ENCODE measurements around the gene SLC5A1.
"Not testable (repeated sequence)": the region's sequence is repeated elsewhere in the genome, so short reads cannot be mapped to it uniquely, and the experiment has no call there.

The SLC5A1 gene

DNA sequence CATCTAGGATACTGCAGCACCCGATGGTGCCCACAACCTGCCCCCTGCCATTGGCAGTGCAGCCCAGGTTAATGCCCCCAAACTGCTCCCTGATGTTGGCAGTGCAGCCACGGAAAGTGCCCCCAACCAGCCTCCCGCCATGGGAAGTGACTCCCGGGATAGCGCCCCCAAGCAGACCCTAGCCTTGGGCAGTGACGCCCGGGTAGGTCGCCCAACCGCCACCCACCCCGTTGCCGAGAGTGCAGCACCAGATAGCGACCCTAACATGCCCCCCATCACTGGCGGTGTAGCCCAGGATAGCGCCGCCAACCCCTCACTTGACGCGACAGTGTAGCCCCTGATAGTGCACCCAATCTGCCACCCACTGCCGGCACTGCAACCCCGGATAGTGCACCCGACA lies 77.5 kb downstream of the SLC5A1 start:
- Histone ChIP-seq H2AFZ (ENCODE audit: low read depth, low read length) (no peak overlapping the region), H3K27me3 (ENCODE audit: insufficient read depth, low read length) (peaks cover 7% of the 10 kb centered on the region), H3K4me1 (ENCODE audit: insufficient read depth, low read length) (no peaks in the 10 kb centered on the region), H3K9me3 (ENCODE audit: low read length) (no peaks in the 10 kb centered on the region), H3K36me3 (ENCODE audit: insufficient read depth, low read length) (no peaks in the 10 kb centered on the region), H3K4me3 (ENCODE audit: low read length) (no peak overlapping the region)

GRCh38 chr22:32122899-32123298 lies 79.8 kb downstream of the SLC5A1 start:
- Histone ChIP-seq H3K36me3 (ENCODE audit: insufficient read depth, low read length) (no peaks in the 10 kb centered on the region), H3K4me1 (ENCODE audit: insufficient read depth, low read length) (no peaks in the 10 kb centered on the region), H3K27me3 (ENCODE audit: insufficient read depth, low read length) (no peaks in the 10 kb centered on the region), H2AFZ (ENCODE audit: low read depth, low read length) (no peak overlapping the region), H3K9me3 (ENCODE audit: low read length) (no peaks in the 10 kb centered on the region), H3K4me3 (ENCODE audit: low read length) (no peak overlapping the region)

DNA sequence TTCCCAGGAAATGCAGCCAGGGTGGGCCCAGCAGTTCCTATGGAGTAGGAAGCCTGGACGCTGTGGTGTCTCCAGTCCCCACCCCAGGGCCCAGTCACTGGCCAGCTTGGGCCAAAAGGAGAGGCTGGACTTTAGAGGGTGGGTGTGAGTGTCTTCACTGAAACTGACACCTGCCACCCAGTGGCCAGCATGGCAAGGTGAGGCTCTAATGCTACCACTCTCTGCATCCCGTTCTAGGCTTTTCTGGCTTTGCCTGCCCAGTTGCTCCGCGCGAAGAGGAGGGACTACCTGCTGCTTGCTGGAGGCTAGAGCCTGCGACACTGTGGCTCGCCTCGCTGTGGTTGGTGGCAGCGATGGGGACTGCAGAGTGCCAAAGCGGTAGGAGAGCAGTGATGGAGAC lies 80.6 kb downstream of the SLC5A1 start:
- Histone ChIP-seq H3K9me3 (ENCODE audit: low read length) (no peaks in the 10 kb centered on the region), H3K36me3 (ENCODE audit: insufficient read depth, low read length) (no peaks in the 10 kb centered on the region), H3K4me3 (ENCODE audit: low read length) (no peak overlapping the region), H3K27me3 (ENCODE audit: insufficient read depth, low read length) (no peaks in the 10 kb centered on the region), H3K4me1 (ENCODE audit: insufficient read depth, low read length) (no peaks in the 10 kb centered on the region), H2AFZ (ENCODE audit: low read depth, low read length) (no peak overlapping the region)

GRCh38 chr22:32127904-32128303 lies 84.8 kb downstream of the SLC5A1 start:
- Histone ChIP-seq H3K9me3 (ENCODE audit: low read length) (no peaks in the 10 kb centered on the region), H3K27me3 (ENCODE audit: insufficient read depth, low read length) (no peaks in the 10 kb centered on the region), H3K36me3 (ENCODE audit: insufficient read depth, low read length) (no peaks in the 10 kb centered on the region), H2AFZ (ENCODE audit: low read depth, low read length) (no peak overlapping the region), H3K4me1 (ENCODE audit: insufficient read depth, low read length) (no peaks in the 10 kb centered on the region), H3K4me3 (ENCODE audit: low read length) (no peak overlapping the region)

GRCh38 chr22:32130464-32130863 lies 87.4 kb downstream of the SLC5A1 start:
- Histone ChIP-seq H2AFZ (ENCODE audit: low read depth, low read length) (no peak overlapping the region), H3K4me3 (ENCODE audit: low read length) (no peak overlapping the region), H3K36me3 (ENCODE audit: insufficient read depth, low read length) (no peaks in the 10 kb centered on the region), H3K27me3 (ENCODE audit: insufficient read depth, low read length) (no peaks in the 10 kb centered on the region), H3K4me1 (ENCODE audit: insufficient read depth, low read length) (no peaks in the 10 kb centered on the region), H3K9me3 (ENCODE audit: low read length) (no peaks in the 10 kb centered on the region)

GRCh38 chr22:32132126-32132525 lies 89.1 kb downstream of the SLC5A1 start:
- H3K9me3 ChIP-seq (ENCODE audit: low read length), result no peaks in the 10 kb centered on the region
- no peaks in the 10 kb centered on the region for H3K36me3 ChIP-seq (ENCODE audit: insufficient read depth, low read length)
- no peak overlapping the region for H2AFZ ChIP-seq (ENCODE audit: low read depth, low read length)
- H3K27me3 ChIP-seq (ENCODE audit: insufficient read depth, low read length), result no peaks in the 10 kb centered on the region
- H3K4me3 ChIP-seq (ENCODE audit: low read length), result no peak overlapping the region
- no peaks in the 10 kb centered on the region for H3K4me1 ChIP-seq (ENCODE audit: insufficient read depth, low read length)

- Histone ChIP-seq H3K9me3 (ENCODE audit: low read length) (no peaks in the 10 kb centered on the region), H3K36me3 (ENCODE audit: insufficient read depth, low read length) (no peaks in the 10 kb centered on the region), H3K27me3 (ENCODE audit: insufficient read depth, low read length) (peaks cover 3% of the 10 kb centered on the region), H2AFZ (ENCODE audit: low read depth, low read length) (no peak overlapping the region), H3K4me3 (ENCODE audit: low read length) (no peak overlapping the region), H3K4me1 (ENCODE audit: insufficient read depth, low read length) (no peaks in the 10 kb centered on the region)
Measured at GRCh38 chr22:32132783-32133182, 89.7 kb downstream of the SLC5A1 start.

GRCh38 chr22:32134796-32135195 lies 91.7 kb downstream of the SLC5A1 start:
- not testable (repeated sequence) for H3K4me1 ChIP-seq (ENCODE audit: insufficient read depth, low read length); H3K9me3 ChIP-seq (ENCODE audit: low read length); H3K36me3 ChIP-seq (ENCODE audit: insufficient read depth, low read length); H2AFZ ChIP-seq (ENCODE audit: low read depth, low read length); H3K4me3 ChIP-seq (ENCODE audit: low read length); H3K27me3 ChIP-seq (ENCODE audit: insufficient read depth, low read length)

DNA sequence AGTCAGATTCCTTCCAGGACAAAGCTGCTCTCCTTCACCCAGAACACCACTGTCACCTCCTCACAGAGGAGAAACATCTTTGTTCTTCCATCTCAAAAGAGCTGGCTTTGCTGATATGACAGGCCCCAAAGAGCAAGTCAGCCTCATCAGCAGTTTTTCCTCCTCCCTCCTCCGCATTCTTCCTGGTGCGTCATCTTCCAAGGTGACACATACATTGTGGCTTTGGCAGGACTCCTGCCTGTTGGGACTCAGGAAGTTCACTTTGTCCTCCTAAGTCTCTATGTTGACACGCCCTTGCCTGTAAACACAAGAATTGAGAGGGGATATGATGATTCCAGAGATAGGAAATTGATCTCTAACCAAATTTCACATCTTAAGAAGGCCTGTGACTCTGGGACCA lies 92.9 kb downstream of the SLC5A1 start:
- not testable (repeated sequence) for H2AFZ ChIP-seq (ENCODE audit: low read depth, low read length); H3K36me3 ChIP-seq (ENCODE audit: insufficient read depth, low read length); H3K9me3 ChIP-seq (ENCODE audit: low read length)

GRCh38 chr22:32136881-32137280 lies 93.8 kb downstream of the SLC5A1 start:
- H3K36me3 ChIP-seq (ENCODE audit: insufficient read depth, low read length); H2AFZ ChIP-seq (ENCODE audit: low read depth, low read length); H3K9me3 ChIP-seq (ENCODE audit: low read length); H3K4me1 ChIP-seq (ENCODE audit: insufficient read depth, low read length); H3K27me3 ChIP-seq (ENCODE audit: insufficient read depth, low read length); H3K4me3 ChIP-seq (ENCODE audit: low read length): not testable (repeated sequence)

More for the DNA sequence above, 92.9 kb downstream of the SLC5A1 start:
- H3K4me1 ChIP-seq (ENCODE audit: insufficient read depth, low read length); H3K4me3 ChIP-seq (ENCODE audit: low read length); H3K27me3 ChIP-seq (ENCODE audit: insufficient read depth, low read length): not testable (repeated sequence)

GRCh38 chr22:32137731-32138324 lies 94.8 kb downstream of the SLC5A1 start:
- H3K36me3 ChIP-seq (ENCODE audit: insufficient read depth, low read length); H3K27me3 ChIP-seq (ENCODE audit: insufficient read depth, low read length); H2AFZ ChIP-seq (ENCODE audit: low read depth, low read length); H3K4me3 ChIP-seq (ENCODE audit: low read length); H3K9me3 ChIP-seq (ENCODE audit: low read length); H3K4me1 ChIP-seq (ENCODE audit: insufficient read depth, low read length): not testable (repeated sequence)

GRCh38 chr22:32138576-32138975 lies 95.5 kb downstream of the SLC5A1 start:
- not testable (repeated sequence) for H3K4me1 ChIP-seq (ENCODE audit: insufficient read depth, low read length); H3K36me3 ChIP-seq (ENCODE audit: insufficient read depth, low read length)

GRCh38 chr22:32140688-32141087 lies 97.6 kb downstream of the SLC5A1 start:
- not testable (repeated sequence) for H3K27me3 ChIP-seq (ENCODE audit: insufficient read depth, low read length); H3K4me1 ChIP-seq (ENCODE audit: insufficient read depth, low read length); H3K9me3 ChIP-seq (ENCODE audit: low read length); H2AFZ ChIP-seq (ENCODE audit: low read depth, low read length); H3K36me3 ChIP-seq (ENCODE audit: insufficient read depth, low read length); H3K4me3 ChIP-seq (ENCODE audit: low read length)

More at GRCh38 chr22:32138576-32138975, 95.5 kb downstream of the SLC5A1 start:
- H3K27me3 ChIP-seq (ENCODE audit: insufficient read depth, low read length); H3K9me3 ChIP-seq (ENCODE audit: low read length); H3K4me3 ChIP-seq (ENCODE audit: low read length); H2AFZ ChIP-seq (ENCODE audit: low read depth, low read length): not testable (repeated sequence)

DNA sequence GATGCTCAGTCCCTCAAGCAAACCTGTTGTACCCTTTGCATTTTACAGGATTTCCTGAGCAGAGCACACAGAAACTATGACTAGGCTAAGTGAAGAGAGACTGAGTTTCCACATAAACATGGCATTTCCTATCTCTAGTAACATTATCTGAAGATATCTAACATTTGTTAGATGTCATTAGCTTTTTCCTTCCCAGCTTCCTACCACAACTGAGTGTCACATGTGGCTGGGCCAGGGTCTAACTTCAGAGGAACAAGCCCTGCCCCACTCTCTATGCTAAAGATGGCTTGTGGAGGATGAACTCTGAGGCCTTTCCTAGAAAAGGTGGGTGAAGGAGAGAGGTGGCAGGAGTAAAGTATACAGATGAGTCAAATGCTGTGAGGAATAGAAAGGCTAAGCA lies 99.5 kb downstream of the SLC5A1 start:
- Histone ChIP-seq H2AFZ (ENCODE audit: low read depth, low read length) (no peak overlapping the region), H3K4me1 (ENCODE audit: insufficient read depth, low read length) (no peaks in the 10 kb centered on the region)

More for the DNA sequence above, 99.5 kb downstream of the SLC5A1 start:
- H3K36me3 ChIP-seq (ENCODE audit: insufficient read depth, low read length), result no peaks in the 10 kb centered on the region
- H3K9me3 ChIP-seq (ENCODE audit: low read length), result no peaks in the 10 kb centered on the region
- peaks cover 6% of the 10 kb centered on the region for H3K27me3 ChIP-seq (ENCODE audit: insufficient read depth, low read length)
- no peak overlapping the region for H3K4me3 ChIP-seq (ENCODE audit: low read length)

Measured in neuron (in vitro differentiated cells).